DMS 273 treated with DMSO at 0.1 percent for 48 hours (cell line): ENCODE measurements around the gene SVBP.

Source experiments
- DNase-seq: peaks from one replicate; lab custom pipeline; 2025; lab: John Stamatoyannopoulos, UW

SVBP gene

GRCh38 chr1:42806171-42806570 is 11.0 kb downstream of the SVBP start:
- no peak for DNase-seq

DNA sequence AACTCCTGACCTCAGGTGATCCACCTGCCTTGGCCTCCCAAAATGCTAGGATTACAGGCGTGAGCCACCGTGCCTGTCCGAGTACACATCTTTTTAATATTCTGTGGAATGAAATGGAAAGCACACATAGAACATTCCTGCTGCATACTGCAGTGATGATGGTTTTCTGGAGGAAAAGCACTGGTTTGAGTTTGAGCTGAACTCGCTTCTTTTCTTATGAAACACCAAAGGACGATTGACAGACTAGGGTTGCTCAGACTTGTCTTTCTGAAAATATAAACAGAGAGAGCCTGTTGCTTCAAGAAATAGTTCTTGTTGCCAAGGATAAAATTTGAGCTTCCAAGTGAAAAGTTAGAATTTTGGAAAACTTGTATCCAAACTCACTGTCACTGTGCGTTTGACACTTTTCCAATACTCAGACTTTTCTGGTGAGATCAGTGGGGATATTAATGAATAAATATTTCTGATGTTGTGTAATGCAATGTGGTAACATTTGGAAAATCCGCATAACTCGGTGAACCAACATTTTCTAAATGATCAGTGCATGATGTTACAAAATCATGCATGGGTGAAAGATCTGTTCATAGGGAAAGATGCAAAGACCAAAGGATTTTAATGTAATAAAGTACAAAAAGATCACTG is 15.2 kb downstream of the SVBP start:
- DNase-seq = no peak

GRCh38 chr1:42797979-42798378 is 19.2 kb downstream of the SVBP start:
- no peak for DNase-seq

GRCh38 chr1:42797414-42797813 is 19.8 kb downstream of the SVBP start:
- DNase-seq = no peak

DNA sequence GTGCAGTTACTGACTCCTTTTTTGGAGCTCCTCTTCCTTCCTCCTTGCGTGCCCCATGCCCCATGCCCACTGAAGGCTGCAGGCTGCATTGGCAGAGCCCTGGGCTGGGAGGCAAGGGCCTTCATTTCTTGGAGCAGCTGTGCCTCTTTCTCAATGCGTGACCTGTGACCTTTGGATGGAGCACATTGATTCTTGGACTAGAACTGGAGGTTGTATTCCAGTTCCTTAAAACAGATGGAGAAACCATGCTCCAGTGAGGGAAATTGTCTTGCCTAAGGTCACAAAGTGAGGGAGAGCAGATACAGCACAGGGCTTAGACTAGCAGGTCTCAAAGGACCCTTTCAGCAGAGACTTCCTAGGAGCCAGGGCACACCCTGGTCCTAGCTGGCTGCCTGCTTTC is 23.4 kb downstream of the SVBP start:
- no peak for DNase-seq

DNA sequence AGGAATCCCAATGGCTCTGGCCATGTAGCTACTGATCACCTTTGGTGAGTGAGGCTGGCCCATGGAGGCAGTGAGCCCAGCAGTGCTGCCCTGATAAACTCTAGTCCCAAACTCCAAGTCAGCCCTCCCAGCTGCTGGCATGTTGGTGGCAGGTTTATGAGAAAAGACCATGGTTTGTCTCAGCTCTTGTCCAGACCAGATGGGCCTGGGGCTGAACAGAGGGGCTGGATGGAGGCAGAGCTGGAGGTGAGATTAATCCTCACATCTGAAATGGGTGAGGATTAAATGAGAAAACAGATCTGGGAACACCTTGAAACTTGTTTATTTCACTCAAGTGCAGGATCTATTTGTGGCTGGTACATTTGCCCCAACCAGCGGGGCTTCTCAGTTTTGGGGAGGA is 29.2 kb downstream of the SVBP start:
- no peak for DNase-seq

GRCh38 chr1:42786097-42786496 is 31.1 kb downstream of the SVBP start:
- DNase-seq = no peak

GRCh38 chr1:42784946-42785693 is 32.1 kb downstream of the SVBP start, which contains the start of gene TMEM269:
Gene TMEM269 (plus strand): TSS chr1:42784991. CDS start chr1:42789894, 4,903 bp downstream.
- no peak for DNase-seq

DNA sequence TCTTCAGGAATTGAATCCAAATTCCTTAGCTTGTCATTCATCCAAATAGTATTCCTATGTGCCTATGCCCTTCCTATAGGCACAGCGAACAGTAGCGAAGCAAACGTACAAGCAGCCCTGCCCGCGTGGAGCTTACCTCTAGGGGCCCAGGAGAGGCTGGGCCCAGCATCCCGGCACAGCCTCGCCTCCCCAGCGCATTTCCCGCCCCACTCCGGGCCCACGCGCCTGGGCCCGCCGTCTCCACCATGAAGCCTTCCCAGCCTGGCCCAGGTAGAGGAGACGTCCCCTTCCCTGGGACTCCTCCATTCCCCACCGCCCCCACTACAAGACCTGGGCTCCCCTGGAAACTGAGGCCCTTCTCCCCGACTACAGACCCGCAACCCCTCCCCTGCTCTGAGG is 32.7 kb downstream of the SVBP start:
- no peak for DNase-seq

- no peak for DNase-seq
These were observed 34.1 kb downstream of the SVBP start for GRCh38 chr1:42783092-42783491.

DNA sequence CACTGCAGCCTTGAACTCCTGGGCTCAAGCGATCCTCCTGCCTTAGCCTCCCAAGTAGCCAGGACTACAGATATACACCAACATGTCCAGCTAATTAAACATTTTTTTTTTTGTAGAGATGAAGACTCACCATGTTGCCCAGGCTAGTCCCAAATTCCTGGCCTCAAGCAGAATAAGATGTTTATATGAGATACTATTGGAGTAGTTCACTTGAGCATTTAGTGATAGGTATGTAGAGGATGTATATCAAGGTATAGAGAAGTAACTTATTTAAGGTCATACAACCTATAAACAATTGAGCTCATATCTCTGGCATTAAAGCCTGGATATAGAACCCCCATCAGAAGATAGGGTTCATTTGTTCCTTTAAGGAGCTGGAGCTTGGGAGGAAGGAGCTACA is 37.0 kb downstream of the SVBP start:
- no peak for DNase-seq

GRCh38 chr1:42779725-42780124 is 37.5 kb downstream of the SVBP start:
- no peak for DNase-seq

DNA sequence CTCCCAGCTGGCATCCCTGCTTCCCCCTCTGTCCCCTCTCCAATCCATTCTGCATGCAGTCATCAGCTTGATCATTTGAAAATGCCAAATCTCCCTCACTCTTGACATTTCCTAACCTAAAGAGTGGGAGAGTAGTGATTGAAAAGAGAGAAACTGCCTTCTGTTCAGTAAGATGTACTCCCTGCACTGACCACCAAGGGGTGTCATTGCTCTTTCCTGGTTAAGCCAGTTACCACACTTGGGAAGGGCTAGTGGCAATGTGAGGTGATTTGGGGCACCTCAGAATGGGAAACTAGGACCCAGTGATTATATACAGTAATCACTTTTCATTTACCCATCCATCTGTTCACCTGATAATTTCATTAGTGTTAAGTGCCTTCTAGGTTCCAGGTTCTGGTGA is 39.3 kb downstream of the SVBP start:
- no peak for DNase-seq

DNA sequence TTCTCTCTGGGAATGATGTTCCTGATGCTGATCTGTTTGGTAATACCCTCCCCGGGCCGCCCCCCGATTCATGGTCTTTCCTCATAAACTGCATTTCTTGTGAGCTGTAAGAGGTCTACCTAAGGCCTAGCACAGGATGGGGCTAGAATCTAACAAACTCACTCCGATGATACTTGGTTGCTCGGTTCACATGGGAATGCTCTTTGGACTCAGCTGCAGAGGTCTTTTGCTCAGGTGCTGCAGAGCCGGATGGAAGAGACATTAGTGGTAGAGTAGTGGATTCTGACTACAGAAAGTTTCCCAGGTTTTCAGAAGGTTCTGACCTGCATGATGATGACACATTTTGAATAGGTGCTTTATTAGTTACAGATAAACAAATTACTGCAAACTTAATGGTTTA is 40.7 kb downstream of the SVBP start:
- no peak for DNase-seq

DNA sequence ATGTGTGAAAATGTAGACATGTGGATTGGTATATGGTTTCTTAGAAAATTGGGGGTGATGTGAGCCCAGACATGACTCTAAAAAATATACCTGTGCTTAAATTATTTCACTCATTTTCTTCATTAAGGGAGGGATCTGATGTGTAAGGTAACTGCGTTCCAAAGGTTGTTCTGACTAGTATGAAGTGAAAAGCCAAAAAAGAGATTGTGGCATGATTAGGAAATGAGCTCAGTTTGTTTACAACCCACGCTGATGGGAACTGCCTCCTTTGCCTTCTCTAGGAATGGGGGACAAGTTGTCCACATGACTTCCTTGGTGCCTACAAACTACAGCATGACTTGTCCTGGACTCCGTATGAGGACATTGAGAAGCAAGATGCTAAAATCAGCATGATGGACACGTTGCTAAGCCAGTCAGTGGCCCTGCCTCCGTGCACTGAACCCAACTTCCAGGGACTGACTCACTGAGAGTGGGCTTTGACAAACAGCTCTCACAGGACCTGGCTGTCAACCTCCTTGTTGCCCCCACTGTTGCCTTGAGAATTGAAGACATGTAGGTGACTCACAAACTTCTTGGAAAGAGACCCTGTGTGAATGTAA is 42.2 kb downstream of the SVBP start:
- no peak for DNase-seq

DNA sequence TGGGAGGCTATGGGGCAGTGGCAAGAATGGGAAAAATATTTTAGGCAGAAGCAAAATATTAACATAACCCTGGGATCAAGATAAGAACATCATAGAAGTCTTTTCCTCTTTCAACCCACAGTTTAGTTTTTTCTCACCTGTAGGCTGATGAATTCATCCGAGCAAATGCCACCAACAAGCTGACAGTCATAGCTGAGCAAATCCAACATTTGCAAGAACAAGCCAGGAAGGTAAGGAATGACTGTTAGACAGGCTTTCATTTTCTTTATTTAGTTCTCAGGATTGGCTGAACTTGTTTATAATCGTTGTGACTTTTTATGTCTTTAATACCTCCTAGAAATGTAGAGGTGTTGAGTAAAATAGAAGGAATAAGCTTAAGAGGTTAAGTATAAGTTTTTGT is 43.8 kb downstream of the SVBP start:
- DNase-seq = no peak

- DNase-seq = no peak
These were observed 47.4 kb downstream of the SVBP start for GRCh38 chr1:42769811-42770210.

- DNase-seq = no peak
These were observed 49.0 kb downstream of the SVBP start for GRCh38 chr1:42768172-42768571.

DNA sequence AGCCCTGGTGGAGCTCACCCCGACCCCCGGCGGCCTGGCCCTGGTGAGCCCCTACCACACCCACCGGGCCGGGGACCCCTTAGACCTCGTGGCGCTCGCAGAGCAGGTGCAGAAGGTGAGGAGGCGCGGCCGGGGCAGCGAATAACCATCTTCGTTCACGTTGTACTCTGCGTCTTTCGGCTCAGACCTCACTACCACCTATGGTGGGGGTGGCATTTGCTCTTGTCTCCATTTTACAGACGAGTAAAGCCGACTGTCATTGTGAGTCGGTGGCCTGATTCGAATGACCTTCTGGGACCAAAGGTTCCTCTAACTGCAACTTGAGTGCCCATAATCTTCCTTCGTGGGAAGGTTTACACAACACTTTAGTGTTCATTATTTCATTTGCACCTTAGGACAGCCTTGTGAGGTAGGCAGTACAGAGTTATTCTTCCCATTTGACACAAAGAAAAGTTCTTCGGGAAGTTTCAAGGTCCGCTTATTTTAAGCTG is 49.6 kb downstream of the SVBP start:
- no peak for DNase-seq

GRCh38 chr1:42766741-42767509 is 50.3 kb downstream of the SVBP start, which contains the start of the genes C1orf50 and P3H1:
Gene C1orf50 (plus strand): TSS chr1:42767249. CDS start chr1:42767312, 63 bp downstream.
Gene P3H1 (minus strand): TSS chr1:42767028. CDS start chr1:42766971, 57 bp downstream.
- DNase-seq = peak; percentile 95

GRCh38 chr1:42765832-42766740 is 51.1 kb downstream of the SVBP start:
- peak; percentile 38 for DNase-seq
